RWPE1 (cell line): ENCODE data around the gene UBL3.

Experiments used
- CTCF ChIA-PET: fragments of 350-600 bp; sonication (Branson Sonifier 250); formaldehyde crosslinking; extraction: SDS; loops from one replicate; lab custom pipeline; 2021; lab: Yijun Ruan, JAX
- POLR2A ChIA-PET: fragments of 400-600 bp; formaldehyde crosslinking; extraction: SDS; loops from one replicate; lab custom pipeline; 2020; ENCODE audit warnings: antibody characterized with exemption; ENCODE audit not compliant: low non-redundant PET; lab: Yijun Ruan, JAX
- DNase-seq: peaks from one replicate; pipeline ENCODE4 v3.0.0; 2012; ENCODE audit warnings: low spot score
- H3K27ac ChIP-seq: fragments of 450-650 bp; 2 replicates; pipeline ENCODE4 v1.5.1; 2017
- CTCF ChIP-seq: fragments of 450-650 bp; conservative IDR thresholded peaks from 2 replicates; pipeline ENCODE4 v1.5.1; 2017; ENCODE audit warnings: low read depth, mild to moderate bottlenecking

Gene UBL3

GRCh38 chr13:29830000-29830399, 20.4 kb downstream of the UBL3 start:
- ChIA-PET CTCF (interaction anchor here (0.7 to 1.1 kb wide), 2 partner anchors 59 to 94 kb away, joined by 3 to 4 read pairs; no protein-coding TSS in a partner anchor), POLR2A (no interaction called here)
- DNase-seq: no peak
- H3K27ac ChIP-seq: no peak overlapping the region
- TF ChIP-seq CTCF: no peak

GRCh38 chr13:29819143-29819542, 31.3 kb downstream of the UBL3 start:
- no peak for DNase-seq
- no peak for TF ChIP-seq CTCF
- CTCF ChIA-PET: no interaction called here
- POLR2A ChIA-PET: no interaction called here
- H3K27ac ChIP-seq: no peak overlapping the region

GRCh38 chr13:29817604-29818378, 32.6 kb downstream of the UBL3 start:
- ChIA-PET POLR2A (no interaction called here), CTCF (interaction anchor here (0.7 kb wide), 1 partner anchor 222 kb away, joined by 3 read pairs; no protein-coding TSS in a partner anchor)
- no peak overlapping the region for H3K27ac ChIP-seq
- no peak for DNase-seq
- TF ChIP-seq CTCF: no peak

GRCh38 chr13:29816715-29817114, 33.7 kb downstream of the UBL3 start:
- no peak overlapping the region for H3K27ac ChIP-seq
- no peak for TF ChIP-seq CTCF
- ChIA-PET CTCF (no interaction called here), POLR2A (no interaction called here)
- DNase-seq: no peak

- H3K27ac ChIP-seq: no peak overlapping the region
- ChIA-PET CTCF (no interaction called here), POLR2A (no interaction called here)
These were observed 35.1 kb downstream of the UBL3 start for GRCh38 chr13:29815336-29815735.

GRCh38 chr13:29810898-29811297, 39.5 kb downstream of the UBL3 start:
- CTCF ChIA-PET: interaction anchor here (1.1 kb wide), 1 partner anchor 23 kb away, joined by 3 read pairs; no protein-coding TSS in a partner anchor
- no peak overlapping the region for H3K27ac ChIP-seq
- POLR2A ChIA-PET: no interaction called here
- DNase-seq: no peak
- TF ChIP-seq CTCF: no peak

More at GRCh38 chr13:29815336-29815735, 35.1 kb downstream of the UBL3 start:
- DNase-seq: no peak
- TF ChIP-seq CTCF: no peak
